Smooth muscle cell (in vitro differentiated cells): ENCODE data around the gene EFNA5. TPM values are rescaled to one million over a fixed set of nuclear protein-coding genes. Genes with fewer than 3 reads are reported as not detected.

Experiments used
- DNase-seq: peaks from one replicate; lab custom pipeline; 2025; ENCODE audit not compliant: unreplicated experiment; lab: John Stamatoyannopoulos, UW
- H2AFZ ChIP-seq: fragments of 200-600 bp; sonication (generic); 2 replicates; pipeline ENCODE4 v1.6.0; 2016; ENCODE audit warnings: antibody characterized with exemption, low read depth, mild to moderate bottlenecking
- H3F3A ChIP-seq: fragments of 200-600 bp; sonication (generic); 2 replicates; pipeline ENCODE4 v1.6.0; 2017; ENCODE audit warnings: antibody characterized with exemption, low read depth
- H3K27ac ChIP-seq: fragments of 200-600 bp; sonication (generic); 2 replicates; pipeline ENCODE4 v1.5.1; 2016; ENCODE audit warnings: low read depth, mild to moderate bottlenecking
- H3K27me3 ChIP-seq: fragments of 200-600 bp; sonication (generic); 2 replicates; pipeline ENCODE4 v1.6.1; 2016; ENCODE audit warnings: low read depth, mild to moderate bottlenecking
- H3K36me3 ChIP-seq: fragments of 200-600 bp; sonication (generic); 2 replicates; pipeline ENCODE4 v1.5.1; 2016; ENCODE audit warnings: low read depth
- H3K4me1 ChIP-seq: fragments of 200-600 bp; sonication (generic); 2 replicates; pipeline ENCODE4 v1.5.1; 2016; ENCODE audit warnings: low read depth
- H3K4me2 ChIP-seq: fragments of 200-600 bp; sonication (generic); 2 replicates; pipeline ENCODE4 v1.6.0; 2016; ENCODE audit warnings: mild to moderate bottlenecking
- H3K4me3 ChIP-seq: fragments of 200-600 bp; sonication (generic); 2 replicates; pipeline ENCODE4 v1.5.1; 2016; ENCODE audit warnings: mild to moderate bottlenecking
- H3K79me2 ChIP-seq: fragments of 200-600 bp; sonication (generic); 2 replicates; pipeline ENCODE4 v1.6.0; 2016; ENCODE audit warnings: low read depth, mild to moderate bottlenecking
- H3K9ac ChIP-seq: fragments of 200-600 bp; sonication (generic); 2 replicates; pipeline ENCODE4 v1.6.0; 2016; ENCODE audit warnings: low read depth
- H3K9me3 ChIP-seq: fragments of 200-600 bp; sonication (generic); replicated peaks from 2 replicates; pipeline ENCODE4 v1.5.1; 2016; ENCODE audit warnings: low read depth
- H4K20me1 ChIP-seq: fragments of 200-600 bp; sonication (generic); 2 replicates; pipeline ENCODE4 v1.6.0; 2016; ENCODE audit warnings: low read depth
- WGBS: methylation state at CpG from one replicate; pipeline ENCODE4 v1.1.7; 2016; ENCODE audit warnings: low lambda C conversion rate; 5-methylcytosine and 5-hydroxymethylcytosine counted together
- polyA plus RNA-seq: library from polyadenylated mRNA; unstranded; fragments of >200 nt; fragmentation: Nextera tagmentation; extraction: Ambion mirVana; gene quantifications from 2 replicates; pipeline ENCODE4 v1.2.1, GENCODE V29; 2016
- total RNA-seq: library from RNA; depleted of rRNA; stranded (reverse); fragments of >200 nt; gene quantifications from 2 replicates; pipeline ENCODE4 v1.2.3, GENCODE V29; 2014
- TF ChIP-seq, protein P1 (sequence below): fragments of 200-600 bp; sonication (generic); IDR thresholded peaks from 2 replicates; pipeline ENCODE4 v1.5.1; 2017; ENCODE audit warnings: borderline replicate concordance, mild to moderate bottlenecking, antibody characterized with exemption; ENCODE audit not compliant: insufficient read depth, poor library complexity, severe bottlenecking

Gene EFNA5
- total and polyA plus RNA-seq, 2 experiments from 2014 or later = 0.32 to 8.8 TPM

DNA sequence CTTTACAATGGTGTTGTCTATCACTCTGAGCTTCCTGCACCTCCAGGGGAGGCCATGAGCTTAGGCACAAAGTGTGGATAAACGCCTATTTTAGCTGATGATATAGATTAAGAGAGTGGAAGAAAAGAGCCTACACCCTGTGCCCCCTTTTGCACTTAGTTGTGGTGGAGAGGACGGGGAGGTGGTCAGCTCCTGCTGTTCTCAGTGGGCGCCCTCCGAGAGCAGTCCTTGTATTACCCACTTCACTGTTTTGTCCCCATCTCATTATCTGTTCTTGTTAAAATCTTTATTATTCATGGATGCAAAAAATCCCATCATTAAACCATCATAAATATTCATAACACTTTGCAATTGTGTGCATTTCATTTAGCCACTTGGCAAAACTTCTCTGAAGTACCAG is 303.3 kb downstream of the EFNA5 start:
- WGBS = 95% methylated on average over 4 of the region's 4 CpGs
- H3F3A ChIP-seq = peaks cover 4% of the 10 kb centered on the region
- no peaks in the 10 kb centered on the region for H3K36me3 ChIP-seq
- no peak overlapping the region for H3K4me2 ChIP-seq
- no peak overlapping the region for H2AFZ ChIP-seq
- H3K27me3 ChIP-seq = no peaks in the 10 kb centered on the region
- H3K4me3 ChIP-seq = no peak overlapping the region
- H3K79me2 ChIP-seq = no peaks in the 10 kb centered on the region
- peaks cover 25% of the 10 kb centered on the region for H3K4me1 ChIP-seq
- TF ChIP-seq, protein P1, sequence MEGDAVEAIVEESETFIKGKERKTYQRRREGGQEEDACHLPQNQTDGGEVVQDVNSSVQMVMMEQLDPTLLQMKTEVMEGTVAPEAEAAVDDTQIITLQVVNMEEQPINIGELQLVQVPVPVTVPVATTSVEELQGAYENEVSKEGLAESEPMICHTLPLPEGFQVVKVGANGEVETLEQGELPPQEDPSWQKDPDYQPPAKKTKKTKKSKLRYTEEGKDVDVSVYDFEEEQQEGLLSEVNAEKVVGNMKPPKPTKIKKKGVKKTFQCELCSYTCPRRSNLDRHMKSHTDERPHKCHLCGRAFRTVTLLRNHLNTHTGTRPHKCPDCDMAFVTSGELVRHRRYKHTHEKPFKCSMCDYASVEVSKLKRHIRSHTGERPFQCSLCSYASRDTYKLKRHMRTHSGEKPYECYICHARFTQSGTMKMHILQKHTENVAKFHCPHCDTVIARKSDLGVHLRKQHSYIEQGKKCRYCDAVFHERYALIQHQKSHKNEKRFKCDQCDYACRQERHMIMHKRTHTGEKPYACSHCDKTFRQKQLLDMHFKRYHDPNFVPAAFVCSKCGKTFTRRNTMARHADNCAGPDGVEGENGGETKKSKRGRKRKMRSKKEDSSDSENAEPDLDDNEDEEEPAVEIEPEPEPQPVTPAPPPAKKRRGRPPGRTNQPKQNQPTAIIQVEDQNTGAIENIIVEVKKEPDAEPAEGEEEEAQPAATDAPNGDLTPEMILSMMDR = no peak
- no peak for DNase-seq
- H3K9ac ChIP-seq = no peak overlapping the region
- H4K20me1 ChIP-seq = no peaks in the 10 kb centered on the region
- no peak overlapping the region for H3K27ac ChIP-seq
- H3K9me3 ChIP-seq = no peaks in the 10 kb centered on the region

DNA sequence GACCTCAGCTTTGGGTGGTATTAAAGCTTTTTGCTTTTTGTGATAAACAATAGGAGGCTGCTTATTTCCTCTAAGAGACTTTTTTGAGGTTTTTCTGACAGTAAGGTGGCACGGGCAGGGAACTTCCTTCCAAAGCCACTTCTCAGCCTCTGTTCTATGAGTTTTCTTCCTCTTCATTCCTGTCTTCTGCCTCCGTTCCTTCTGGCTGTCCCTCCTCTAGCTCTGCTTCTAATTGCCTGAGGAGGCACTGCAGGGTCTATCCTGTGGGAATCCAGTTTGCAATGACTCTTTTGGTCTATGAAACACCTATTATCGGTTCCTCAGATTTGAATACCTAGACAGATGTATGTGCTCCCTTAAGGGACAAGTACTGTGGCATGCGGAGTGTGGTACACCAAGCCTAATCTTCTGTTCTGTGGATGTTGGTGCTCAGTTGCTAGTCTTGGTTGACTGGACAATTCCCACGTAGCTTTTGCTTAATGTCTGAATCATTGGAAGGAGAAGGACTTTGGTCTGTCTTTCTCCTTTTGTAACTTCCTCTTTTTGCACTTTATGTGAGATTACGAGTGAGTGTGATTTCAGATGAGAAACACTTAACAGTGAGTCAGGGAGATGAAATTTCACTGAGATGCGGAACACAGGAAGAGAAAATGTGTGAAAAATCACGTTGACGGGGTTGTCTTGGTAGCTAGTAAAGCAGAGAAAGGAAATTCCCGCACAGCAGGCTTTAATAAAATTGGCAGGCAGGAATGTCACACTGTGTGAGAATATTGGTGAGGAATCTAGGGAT is 305.2 kb downstream of the EFNA5 start:
- no peaks in the 10 kb centered on the region for H3K79me2 ChIP-seq
- no peaks in the 10 kb centered on the region for H4K20me1 ChIP-seq
- no peak overlapping the region for H3K9ac ChIP-seq
- peak overlapping the region; percentile 45 for H3K4me2 ChIP-seq
- TF ChIP-seq, protein P1 = no peak
- H3K4me1 ChIP-seq = peaks cover 25% of the 10 kb centered on the region
- peaks cover 4% of the 10 kb centered on the region for H3F3A ChIP-seq
- no peaks in the 10 kb centered on the region for H3K27me3 ChIP-seq
- peak overlapping the region; percentile 6 for H2AFZ ChIP-seq
- peak overlapping the region; percentile 29 for H3K27ac ChIP-seq
- 35% methylated on average over 10 of the region's 10 CpGs for WGBS
- no peaks in the 10 kb centered on the region for H3K9me3 ChIP-seq
- no peaks in the 10 kb centered on the region for H3K36me3 ChIP-seq
- DNase-seq = no peak
- no peak overlapping the region for H3K4me3 ChIP-seq

DNA sequence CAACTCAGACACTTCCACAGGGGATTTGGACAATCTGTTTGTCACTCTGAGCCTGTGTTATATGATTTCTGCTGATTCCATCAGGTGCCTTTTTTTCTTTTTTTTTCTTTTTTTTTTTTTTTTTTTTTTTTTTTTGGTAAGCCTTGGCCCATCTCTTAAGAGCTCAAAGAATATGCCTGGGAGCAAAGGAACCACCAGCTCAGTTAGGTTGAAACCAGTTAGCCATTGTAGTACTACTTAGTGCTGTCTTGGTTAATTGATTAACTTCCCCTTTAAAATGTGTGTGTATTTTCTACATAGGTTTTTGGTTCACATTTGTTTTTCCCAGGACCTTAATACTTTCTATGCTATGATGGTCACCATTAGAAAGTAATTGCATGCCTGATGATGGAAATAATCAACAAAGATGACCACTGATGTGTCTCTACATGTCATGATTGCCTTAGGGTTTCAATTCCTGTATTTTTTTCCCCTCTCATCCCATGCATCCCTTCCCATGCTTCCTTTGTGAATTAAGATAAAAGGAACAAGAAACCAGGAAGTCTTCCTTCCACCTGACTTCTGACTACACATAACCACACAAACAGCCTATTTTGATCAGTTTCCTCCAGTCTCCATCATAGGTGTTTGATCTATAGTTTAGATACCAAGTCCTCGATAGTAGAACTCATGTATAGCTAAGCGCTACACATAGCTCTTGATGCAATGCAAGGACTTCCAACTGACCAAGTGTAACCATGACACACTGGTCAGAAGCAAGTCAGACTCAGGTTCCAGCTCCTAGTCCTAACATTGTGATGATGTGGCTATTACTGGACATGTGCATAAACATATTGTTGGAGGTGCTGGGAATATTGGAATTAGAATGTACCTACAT is 306.1 kb downstream of the EFNA5 start:
- Histone ChIP-seq H3K4me1 (peaks cover 25% of the 10 kb centered on the region), H4K20me1 (no peaks in the 10 kb centered on the region), H3K4me2 (no peak overlapping the region), H3K27ac (no peak overlapping the region), H2AFZ (no peak overlapping the region), H3F3A (peaks cover 4% of the 10 kb centered on the region), H3K9me3 (no peaks in the 10 kb centered on the region), H3K27me3 (no peaks in the 10 kb centered on the region), H3K36me3 (no peaks in the 10 kb centered on the region), H3K79me2 (no peaks in the 10 kb centered on the region), H3K4me3 (no peak overlapping the region), H3K9ac (no peak overlapping the region)
- TF ChIP-seq, protein P1 = no peak
- WGBS = 97% methylated on average over 2 of the region's 2 CpGs
- no peak for DNase-seq
